ENCODE results near the gene SKIDA1.

The SKIDA1 gene

GRCh38 chr10:21517134-21518031 lies 8.1 kb downstream of the SKIDA1 start:
- DNase-seq (ENCODE audit: low spot score), result peak; percentile 56

GRCh38 chr10:21516242-21517131 lies 9.0 kb downstream of the SKIDA1 start:
- DNase-seq (ENCODE audit: low spot score), result peak; percentile 72

GRCh38 chr10:21515361-21516241 lies 9.9 kb downstream of the SKIDA1 start:
- DNase-seq (ENCODE audit: low spot score), result no peak

- no peak for DNase-seq (ENCODE audit: low spot score)
Observed at GRCh38 chr10:21514818-21515351, 10.6 kb downstream of the SKIDA1 start.

- DNase-seq (ENCODE audit: low spot score), result no peak
Observed at GRCh38 chr10:21514129-21514817, 11.2 kb downstream of the SKIDA1 start.

GRCh38 chr10:21513405-21513788 lies 12.1 kb downstream of the SKIDA1 start:
- no peak for DNase-seq (ENCODE audit: low spot score)

GRCh38 chr10:21512573-21513404 lies 12.7 kb downstream of the SKIDA1 start:
- DNase-seq (ENCODE audit: low spot score), result no peak

GRCh38 chr10:21511946-21512572 lies 13.4 kb downstream of the SKIDA1 start:
- no peak for DNase-seq (ENCODE audit: low spot score)

- DNase-seq (ENCODE audit: low spot score), result no peak
Observed at GRCh38 chr10:21511095-21511570, 14.3 kb downstream of the SKIDA1 start.

- no peak for DNase-seq (ENCODE audit: low spot score)
Observed at GRCh38 chr10:21510241-21511094, 15.0 kb downstream of the SKIDA1 start.

GRCh38 chr10:21509341-21510240 lies 15.9 kb downstream of the SKIDA1 start:
- DNase-seq (ENCODE audit: low spot score), result no peak

GRCh38 chr10:21508706-21509331 lies 16.7 kb downstream of the SKIDA1 start:
- no peak for DNase-seq (ENCODE audit: low spot score)

- DNase-seq (ENCODE audit: low spot score), result no peak
Observed at GRCh38 chr10:21507150-21507549, 18.3 kb downstream of the SKIDA1 start.

- no peak for DNase-seq (ENCODE audit: low spot score)
Observed at GRCh38 chr10:21506351-21506750, 19.1 kb downstream of the SKIDA1 start.

GRCh38 chr10:21505711-21506278 lies 19.7 kb downstream of the SKIDA1 start:
- no peak for DNase-seq (ENCODE audit: low spot score)

GRCh38 chr10:21503542-21503941 lies 21.9 kb downstream of the SKIDA1 start:
- DNase-seq (ENCODE audit: low spot score), result no peak

GRCh38 chr10:21502348-21502740 lies 23.1 kb downstream of the SKIDA1 start:
- no peak for DNase-seq (ENCODE audit: low spot score)

Data from kidney tubule cell (primary cell).